HG03108 (cell line): Measurements from ENCODE around the gene PDE7B.

ENCODE experiments used
- ATAC-seq: cut with Tn5 transposase; IDR thresholded peaks from one replicate; pipeline ENCODE4 v1.9.1; 2021; ENCODE audit warnings: moderate library complexity; ENCODE audit not compliant: unreplicated experiment

Gene PDE7B

GRCh38 chr6:135976585-135976984, 125.1 kb downstream of the PDE7B start:
- no peak for ATAC-seq

GRCh38 chr6:135983093-135983492, 131.6 kb downstream of the PDE7B start:
- ATAC-seq = no peak

GRCh38 chr6:135983718-135984343, 132.3 kb downstream of the PDE7B start:
- ATAC-seq = no peak

- no peak for ATAC-seq
Measured at GRCh38 chr6:135985471-135985870, 134.0 kb downstream of the PDE7B start.

GRCh38 chr6:135987226-135987625, 135.7 kb downstream of the PDE7B start:
- no peak for ATAC-seq

- no peak for ATAC-seq
Measured at GRCh38 chr6:135990439-135990838, 138.9 kb downstream of the PDE7B start.

GRCh38 chr6:135990855-135991464, 139.5 kb downstream of the PDE7B start:
- ATAC-seq = no peak

GRCh38 chr6:135992739-135993138, 141.2 kb downstream of the PDE7B start:
- no peak for ATAC-seq

- ATAC-seq = no peak
Measured at GRCh38 chr6:135993361-135993760, 141.9 kb downstream of the PDE7B start.

GRCh38 chr6:135994857-135995544, 143.5 kb downstream of the PDE7B start:
- ATAC-seq = no peak

GRCh38 chr6:135995545-135995898, 144.0 kb downstream of the PDE7B start:
- no peak for ATAC-seq

GRCh38 chr6:135996668-135997067, 145.2 kb downstream of the PDE7B start:
- no peak for ATAC-seq

- no peak for ATAC-seq
Measured at GRCh38 chr6:135999393-135999792, 147.9 kb downstream of the PDE7B start.

- ATAC-seq = no peak
Measured at GRCh38 chr6:136007345-136007744, 155.8 kb downstream of the PDE7B start.

GRCh38 chr6:136011475-136011874, 160.0 kb downstream of the PDE7B start:
- no peak for ATAC-seq

- no peak for ATAC-seq
Measured at GRCh38 chr6:136012198-136012887, 160.8 kb downstream of the PDE7B start.

GRCh38 chr6:136012943-136013342, 161.4 kb downstream of the PDE7B start:
- no peak for ATAC-seq

GRCh38 chr6:136014454-136015437, 163.2 kb downstream of the PDE7B start:
- ATAC-seq = no peak

GRCh38 chr6:136015531-136015930, 164.0 kb downstream of the PDE7B start:
- no peak for ATAC-seq
